ENCODE measurements around the gene MTA3.
"Not testable (repeated sequence)": the region's sequence is repeated elsewhere in the genome, so short reads cannot be mapped to it uniquely, and the experiment has no call there.

The MTA3 gene

DNA sequence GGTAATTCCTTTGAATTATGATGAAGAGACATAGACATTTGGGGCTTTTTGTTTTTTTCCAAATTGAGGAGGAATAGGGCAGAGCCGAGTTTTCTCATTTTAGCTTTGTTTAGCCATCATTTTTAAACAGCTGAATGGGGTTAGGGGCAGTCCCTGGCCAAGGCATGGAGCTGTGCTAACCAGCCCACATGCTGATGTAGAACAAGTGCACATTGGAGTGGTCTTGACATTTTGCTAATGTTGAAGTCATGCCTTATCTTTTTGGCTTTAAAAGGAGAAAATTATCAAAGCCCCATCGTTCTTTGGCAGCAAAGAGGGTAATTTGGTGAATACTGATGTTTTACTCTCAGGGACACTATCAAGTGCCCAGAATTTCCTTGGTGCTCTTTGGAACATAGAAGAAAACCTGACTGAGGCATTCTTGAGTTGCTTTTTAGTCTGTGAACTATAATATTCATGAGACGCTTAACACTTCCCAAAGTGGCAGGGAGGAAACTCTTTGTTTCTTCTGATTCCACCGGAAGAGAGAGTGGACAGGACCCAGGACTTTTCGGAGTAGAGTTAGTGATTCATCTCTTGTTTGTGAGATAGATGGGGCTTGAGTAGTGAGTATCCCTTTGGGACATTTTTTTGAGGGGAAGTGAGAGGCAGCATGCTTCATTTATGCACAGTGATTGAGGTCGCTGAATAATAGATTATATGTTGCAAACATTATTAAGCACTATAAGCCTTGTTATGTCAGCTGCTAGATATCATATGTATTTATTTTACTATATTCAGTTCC is 45.0 kb downstream of the MTA3 start:
- no peak for DNase-seq (ENCODE audit: low read depth)

DNA sequence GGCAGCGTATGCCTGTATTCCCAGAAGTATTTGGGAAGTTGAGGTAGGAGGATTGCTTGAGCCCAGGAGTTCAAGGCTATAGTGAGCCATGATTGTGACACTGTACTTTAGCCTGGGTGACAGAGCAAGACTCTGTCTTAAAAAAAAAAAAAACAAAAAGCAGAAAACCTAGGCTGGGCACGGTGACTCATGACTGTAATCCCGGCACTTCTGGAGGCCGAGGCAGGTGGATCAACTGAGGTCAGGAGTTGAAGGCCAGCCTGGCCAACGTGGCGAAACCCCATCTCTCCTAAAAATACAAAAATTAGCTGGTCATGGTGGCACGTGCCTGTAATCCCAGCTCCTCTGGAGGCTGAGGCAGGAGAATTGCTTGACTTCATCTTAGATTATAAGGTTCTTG is 46.4 kb downstream of the MTA3 start:
- DNase-seq (ENCODE audit: low read depth) = no peak

DNA sequence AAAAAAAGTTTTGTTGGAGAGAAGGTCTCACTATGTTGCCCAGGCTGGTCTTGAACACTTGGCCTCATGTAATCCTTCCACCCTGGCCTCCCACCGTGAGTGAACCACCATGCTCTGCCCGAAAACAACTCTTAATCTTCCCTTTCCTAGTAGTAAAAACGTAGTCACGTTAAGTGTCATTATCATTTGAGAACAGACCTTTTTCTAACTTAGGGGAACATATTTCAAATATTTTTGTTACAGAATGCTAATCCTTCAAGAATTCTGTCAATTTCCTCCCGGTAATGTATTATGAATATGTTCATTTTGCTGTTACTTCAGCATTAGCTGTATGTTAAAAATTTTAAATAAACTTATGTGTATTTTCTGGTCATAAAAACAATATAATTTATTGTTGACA is 49.7 kb downstream of the MTA3 start:
- no peak for DNase-seq (ENCODE audit: low read depth)

DNA sequence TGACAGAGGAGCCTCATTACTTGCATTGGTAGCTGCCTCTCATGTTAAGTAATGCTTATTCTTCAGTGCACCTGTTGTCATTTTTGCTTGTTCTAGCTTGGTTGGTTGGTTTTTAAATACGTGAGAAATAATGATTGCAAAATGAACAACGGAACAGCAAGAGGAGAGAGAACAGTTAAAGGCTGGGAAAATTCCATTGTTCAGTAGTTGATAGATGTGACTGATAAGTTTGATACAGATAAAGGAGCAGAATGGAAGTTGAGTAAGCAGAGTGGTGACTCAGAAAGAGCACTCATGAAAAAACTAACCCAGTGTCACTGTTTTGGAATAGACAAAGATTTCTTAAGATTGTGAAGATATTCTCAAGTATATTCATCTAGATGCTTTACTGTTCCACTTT is 50.5 kb downstream of the MTA3 start:
- no peak for DNase-seq (ENCODE audit: low read depth)

DNA sequence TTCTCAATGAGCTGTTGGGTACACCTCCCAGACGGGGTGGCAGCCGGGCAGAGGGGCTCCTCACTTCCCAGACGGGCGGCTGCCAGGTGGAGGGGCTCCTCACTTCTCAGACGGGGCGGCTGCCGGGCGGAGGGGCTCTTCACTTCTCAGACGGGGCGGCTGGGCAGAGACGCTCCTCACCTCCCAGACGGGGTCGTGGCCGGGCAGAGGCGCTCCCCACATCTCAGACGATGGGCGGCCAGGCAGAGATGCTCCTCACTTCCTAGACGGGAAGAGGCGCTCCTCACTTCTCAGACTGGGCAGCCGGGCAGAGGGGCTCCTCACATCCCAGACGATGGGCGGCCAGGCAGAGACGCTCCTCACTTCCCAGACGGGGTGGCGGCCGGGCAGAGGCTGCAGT is 53.2 kb downstream of the MTA3 start:
- DNase-seq (ENCODE audit: low read depth) = not testable (repeated sequence)

DNA sequence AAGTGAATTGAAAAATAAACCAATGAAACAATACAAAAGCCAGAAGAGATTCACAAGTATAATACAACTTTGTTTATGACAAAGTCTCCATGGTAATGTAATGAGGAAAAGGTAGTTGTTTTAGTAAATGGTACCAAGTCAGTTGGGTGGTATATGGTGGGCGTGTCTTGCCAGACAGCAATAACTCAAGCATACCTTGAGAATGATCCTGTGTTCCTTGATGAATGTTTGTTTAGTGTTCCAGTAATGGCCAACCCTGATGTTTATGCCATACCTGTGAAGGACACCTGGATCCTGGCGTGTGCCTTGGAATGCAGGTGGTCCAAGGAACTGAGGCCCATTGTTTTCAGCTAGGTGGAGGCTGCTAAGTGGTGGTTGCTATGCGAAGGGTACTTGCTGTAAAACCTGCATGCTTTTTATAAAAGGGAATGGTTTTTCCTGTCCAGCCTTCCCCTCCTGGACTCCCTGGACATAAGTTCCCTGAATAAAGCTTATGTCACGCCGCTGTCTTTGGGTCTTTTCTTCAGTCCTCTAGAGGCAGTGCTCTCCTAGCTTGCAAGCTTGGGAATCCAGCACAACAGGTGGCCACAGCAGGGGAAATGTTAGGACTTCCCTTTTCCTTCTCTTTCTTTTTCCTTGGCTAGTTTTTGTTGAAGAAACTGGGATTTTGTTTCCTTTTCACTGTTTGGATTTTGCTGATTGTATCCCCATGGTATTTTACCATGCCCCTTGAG is 54.7 kb downstream of the MTA3 start:
- no peak for DNase-seq (ENCODE audit: low read depth)

DNA sequence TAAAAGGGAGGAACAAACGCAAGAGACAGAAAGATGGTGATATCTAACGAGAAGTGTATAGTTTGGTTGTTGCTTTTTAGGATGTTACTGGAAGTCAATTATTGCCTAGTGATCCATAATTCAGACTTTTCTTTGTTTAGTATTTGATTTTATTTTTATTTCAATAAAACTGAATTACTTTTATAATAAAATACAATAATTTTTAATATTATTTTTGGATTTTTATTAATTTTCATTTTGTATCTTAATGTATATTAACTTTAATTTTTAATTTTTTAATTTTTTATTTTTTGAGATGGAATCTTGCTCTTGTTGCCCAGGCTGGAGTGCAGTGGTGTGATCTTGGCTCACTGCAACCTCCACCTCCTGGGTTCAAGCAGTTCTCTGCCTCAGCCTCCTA is 55.6 kb downstream of the MTA3 start:
- no peak for DNase-seq (ENCODE audit: low read depth)

DNA sequence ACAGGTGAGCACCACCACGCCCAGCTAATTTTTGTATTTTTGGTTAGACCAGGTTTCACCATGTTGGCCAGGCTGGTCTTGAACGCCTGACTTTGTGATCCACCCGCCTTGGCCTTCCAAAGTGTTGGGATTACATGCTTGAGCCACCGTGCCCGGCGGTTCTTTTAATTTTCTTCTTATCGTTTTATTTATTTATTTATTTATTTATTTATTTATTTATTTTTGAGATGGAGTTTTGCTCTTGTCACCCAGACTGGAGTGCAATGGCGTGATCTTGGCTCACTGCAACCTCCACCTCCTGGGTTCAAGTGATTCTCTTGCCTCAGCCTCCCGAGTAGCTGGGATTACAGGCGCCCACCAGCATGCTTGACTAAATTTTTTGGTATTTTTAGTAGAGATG is 59.6 kb downstream of the MTA3 start:
- not testable (repeated sequence) for DNase-seq (ENCODE audit: low read depth)

DNA sequence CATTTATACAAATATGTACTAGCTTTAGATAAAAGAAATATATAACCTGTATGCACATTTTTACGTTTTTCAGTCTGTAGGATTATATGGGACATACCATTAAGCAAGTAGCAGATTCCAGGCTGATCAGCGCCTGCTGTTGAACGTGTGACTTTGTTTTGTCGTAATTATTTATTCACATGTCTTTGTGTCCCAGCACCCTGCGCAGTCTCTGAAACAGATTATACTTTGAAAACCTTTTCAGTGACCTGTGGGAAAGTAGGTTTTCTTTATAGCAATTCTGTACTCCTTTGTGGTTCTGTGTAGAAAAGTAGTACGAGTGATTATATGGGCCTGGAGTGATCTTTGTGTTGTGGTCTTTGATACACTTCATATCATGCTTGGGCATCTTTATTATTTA is 68.5 kb downstream of the MTA3 start:
- DNase-seq (ENCODE audit: low read depth) = no peak

DNA sequence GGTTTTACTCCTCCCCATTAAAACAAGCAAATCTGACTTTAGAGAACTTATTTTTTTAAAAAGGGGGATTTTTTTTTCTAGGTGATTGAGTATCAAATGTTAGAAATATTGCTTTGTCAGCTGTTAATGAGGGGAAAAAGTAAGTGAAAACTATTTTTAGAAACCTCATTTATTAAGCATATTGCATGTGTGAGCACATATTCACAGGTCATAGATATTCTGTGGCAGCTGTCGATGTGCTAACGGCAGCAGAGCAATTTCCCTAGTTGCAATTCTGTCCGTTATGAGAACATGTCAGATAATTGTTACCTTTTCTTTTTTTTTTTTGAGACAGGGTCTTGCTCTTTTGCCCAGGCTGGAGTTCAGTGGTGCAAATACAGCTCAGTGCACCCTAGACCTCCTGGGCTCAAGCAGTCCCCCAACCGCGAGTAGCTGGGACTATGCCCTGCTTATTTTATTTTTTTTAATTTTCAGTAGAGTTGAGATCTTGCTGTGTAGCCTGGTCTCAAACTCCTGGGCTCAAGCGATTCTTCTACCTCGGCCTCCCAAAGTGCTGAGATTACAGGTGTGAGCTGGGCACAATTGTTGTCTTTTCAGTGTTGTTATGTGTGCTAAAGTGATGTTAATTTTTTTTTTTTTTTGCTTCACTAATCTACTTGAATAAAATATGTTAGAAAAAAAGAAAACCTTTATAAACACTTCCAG is 69.8 kb downstream of the MTA3 start:
- no peak for DNase-seq (ENCODE audit: low read depth)

DNA sequence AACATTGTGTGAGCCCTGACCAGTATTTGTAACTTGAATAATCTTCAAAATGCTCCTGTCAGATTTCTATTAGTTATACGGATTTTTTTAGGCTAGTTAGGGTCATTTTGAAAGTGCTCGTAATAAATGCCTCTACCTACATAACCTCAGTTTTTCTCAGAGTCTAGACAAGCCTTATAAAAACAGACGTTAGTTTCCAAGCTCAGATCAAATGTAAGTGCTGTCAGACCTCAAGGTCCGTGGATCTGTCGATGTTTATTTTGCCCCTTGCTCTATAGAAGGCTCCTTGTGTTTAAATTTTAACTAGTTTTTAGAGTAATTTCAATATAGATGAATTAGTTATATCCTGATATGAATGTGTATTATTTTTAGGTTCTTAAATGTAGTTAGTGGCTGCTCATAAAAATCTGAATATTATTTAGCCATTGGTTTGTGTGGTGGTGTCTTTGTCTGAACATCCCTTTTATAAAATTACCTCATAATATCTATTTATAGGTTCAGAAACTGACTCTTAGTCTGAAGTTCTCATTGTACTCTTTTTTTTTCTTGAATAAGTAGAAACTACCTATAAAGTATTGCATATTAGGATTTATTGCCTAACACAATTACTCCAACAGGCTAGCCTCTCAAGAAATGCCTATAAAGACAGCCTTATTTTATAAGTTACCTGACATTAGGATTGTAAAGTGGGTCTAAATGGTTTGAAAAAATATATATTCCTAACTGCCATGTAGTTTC is 71.1 kb downstream of the MTA3 start:
- DNase-seq (ENCODE audit: low read depth) = no peak

DNA sequence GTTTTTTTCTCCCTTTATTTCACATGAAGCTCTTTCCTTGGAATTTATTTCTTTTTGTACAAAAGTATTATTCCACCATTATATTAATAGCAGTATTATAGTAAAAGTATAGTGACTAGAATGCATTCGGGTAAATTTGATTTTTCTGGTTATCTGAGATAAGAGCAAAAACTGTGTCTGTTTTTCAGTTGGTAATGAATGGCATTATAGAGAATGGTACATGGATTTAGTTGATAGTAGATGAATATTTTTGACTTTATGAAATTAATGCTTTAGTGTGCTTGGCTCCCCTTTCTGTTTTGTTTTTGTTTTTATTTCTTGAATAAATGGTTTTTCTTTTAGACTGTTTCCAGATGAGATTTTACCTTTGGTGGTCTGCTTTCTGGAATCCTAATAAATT is 71.8 kb downstream of the MTA3 start:
- DNase-seq (ENCODE audit: low read depth) = no peak

DNA sequence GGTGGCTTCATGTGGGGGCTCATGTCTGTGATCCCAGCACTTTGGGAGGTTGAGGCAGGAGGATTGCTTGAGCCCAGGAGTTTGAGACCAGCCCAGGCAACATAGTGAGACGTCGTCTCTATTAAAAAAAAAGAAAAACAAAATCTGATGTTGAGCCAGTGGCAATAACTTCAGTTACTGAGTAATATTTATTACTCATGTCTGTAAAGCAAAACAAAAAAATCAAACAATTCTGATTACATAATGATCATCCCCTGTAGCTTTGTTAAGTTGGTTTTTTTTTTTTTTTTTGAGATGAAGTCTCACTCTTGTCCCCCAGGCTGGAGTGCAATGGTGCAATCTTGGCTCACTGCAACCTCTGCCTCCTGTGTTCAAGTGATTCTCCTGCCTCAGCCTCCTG is 73.9 kb downstream of the MTA3 start:
- DNase-seq (ENCODE audit: low read depth) = not testable (repeated sequence)

DNA sequence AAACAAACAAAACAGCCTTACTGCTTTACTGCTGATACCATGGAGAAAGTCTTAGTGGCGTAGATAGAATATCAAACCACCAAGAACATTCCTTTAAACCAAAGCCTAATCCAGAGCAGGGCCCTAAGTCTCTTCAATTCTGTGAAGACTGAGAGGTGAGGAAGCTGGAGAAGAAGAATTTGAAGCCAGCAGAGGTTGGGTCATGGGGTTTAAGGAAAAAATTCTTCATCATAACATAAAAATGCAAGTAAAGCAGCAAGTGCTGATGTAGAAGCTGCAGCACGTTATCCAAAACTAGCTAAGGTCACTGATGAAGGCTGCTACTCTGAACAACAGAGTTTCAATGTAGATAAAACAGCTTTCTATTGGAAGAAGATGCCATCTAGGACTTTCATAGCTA is 77.1 kb downstream of the MTA3 start:
- no peak for DNase-seq (ENCODE audit: low read depth)

DNA sequence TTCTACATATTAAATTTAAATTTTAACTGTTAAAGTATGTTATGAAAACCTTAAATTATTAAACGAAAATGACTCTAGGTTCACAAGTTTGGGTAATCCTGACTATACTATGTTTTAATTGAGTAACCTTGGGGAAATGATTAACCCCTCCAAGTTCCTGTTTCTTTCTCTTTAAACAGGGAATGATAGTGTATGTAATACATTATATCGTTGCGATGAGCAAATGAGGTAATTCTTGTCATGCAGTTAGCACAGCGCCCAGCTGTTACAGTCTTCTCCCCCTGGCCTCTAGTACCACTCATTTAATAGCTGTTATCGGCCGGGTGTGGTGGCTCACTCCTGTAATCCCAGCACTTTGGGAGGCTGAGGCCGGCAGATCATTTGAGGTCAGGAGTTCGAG is 80.4 kb downstream of the MTA3 start:
- no peak for DNase-seq (ENCODE audit: low read depth)

DNA sequence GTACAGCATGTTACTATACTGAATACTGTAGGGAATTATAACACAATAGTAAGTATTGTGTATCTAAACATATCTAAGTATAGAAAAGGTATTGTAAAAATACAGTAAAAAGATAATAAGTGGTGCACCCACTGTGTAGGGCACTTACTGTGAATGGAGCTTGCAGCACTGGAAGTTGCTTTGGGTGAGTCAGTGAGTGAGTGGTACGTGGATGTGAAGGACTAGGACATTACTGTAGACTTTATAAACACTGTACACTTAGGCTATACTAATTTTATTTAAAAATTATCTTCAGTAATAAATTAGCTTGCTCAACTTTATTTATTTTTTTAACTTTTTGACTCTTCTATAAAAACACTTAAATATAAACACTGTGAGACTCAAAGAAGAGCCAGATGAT is 82.6 kb downstream of the MTA3 start:
- no peak for DNase-seq (ENCODE audit: low read depth)

DNA sequence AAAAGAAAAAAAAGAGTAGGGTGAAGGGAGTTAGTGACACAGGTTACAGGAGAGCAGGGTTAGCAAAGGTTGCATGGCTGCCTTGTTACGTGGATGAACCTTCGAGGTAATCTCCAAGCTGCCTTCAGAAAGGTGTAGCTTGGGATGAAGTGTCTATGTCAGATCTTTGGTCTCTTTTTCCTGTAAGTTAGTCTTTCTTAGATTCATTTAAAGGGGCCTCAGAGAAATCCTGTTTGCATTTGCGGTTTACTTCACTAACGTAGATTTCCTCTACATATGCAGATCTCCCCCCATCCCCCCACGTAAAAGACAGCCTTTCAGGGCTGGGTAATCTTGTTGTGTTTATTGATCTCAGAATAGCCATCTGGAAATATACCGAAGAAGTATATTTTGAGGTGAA is 83.7 kb downstream of the MTA3 start:
- no peak for DNase-seq (ENCODE audit: low read depth)

DNA sequence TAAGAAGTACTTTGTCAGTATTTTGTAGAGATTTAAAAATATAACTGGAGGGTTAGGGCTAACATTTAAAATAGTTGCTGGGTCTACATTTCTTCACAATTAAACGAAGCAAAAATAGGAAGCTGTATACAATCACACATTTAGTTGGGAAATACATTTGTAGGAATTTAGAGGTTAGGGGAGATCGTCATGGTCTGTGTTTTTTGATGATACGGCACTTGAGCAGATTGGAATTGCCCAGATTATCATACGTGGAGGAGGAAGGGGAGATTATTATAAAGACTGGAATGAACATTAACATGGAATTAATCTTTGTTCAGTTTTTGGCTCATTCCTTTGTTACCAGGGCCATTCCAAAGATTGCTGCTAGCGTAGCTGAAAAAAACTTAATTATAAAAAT is 84.6 kb downstream of the MTA3 start:
- no peak for DNase-seq (ENCODE audit: low read depth)

DNA sequence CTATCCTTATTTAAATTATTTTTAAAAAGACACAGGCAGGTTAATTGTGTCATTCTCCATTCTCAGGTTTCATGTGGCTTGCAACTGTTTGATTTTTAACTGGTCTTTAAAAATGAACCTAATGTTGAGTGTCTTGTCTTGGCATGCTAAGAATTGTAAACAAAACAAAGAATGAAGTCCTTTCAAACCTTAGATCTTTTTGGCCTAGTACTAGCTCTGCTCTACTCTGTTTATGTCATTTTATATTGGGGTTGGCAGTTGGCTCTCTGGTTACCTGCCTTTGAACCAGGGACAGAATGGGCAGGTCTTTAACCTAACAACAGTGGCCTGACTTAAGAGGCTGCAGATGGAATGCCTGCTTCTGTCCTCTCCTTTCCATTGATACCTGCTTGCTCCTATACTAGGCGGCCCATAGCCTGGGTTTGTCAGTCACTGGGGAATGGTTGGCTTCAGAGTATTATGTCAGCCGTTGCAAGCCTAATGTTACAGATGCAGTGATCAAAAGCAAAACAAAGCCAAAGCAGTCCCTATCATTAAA is 85.5 kb downstream of the MTA3 start:
- no peak for DNase-seq (ENCODE audit: low read depth)

DNA sequence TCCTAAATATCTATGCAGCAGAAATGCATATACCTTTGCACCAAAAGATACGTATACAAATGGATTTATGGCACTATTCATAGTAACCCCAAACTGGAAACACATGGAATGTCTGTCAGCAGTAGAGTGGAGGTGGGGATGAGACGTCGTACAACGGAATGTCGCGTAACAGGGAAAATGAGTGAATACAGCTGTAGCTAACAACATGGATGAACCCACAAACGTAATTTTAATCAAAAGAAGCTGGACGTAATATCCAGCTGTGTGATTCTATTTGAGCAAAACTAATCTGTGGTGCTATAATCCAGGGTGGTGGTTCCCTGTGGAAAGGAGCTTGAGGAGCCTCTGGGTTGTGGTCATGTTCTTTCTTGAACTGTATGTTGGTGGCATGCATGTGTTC is 89.9 kb downstream of the MTA3 start:
- no peak for DNase-seq (ENCODE audit: low read depth)

DNA sequence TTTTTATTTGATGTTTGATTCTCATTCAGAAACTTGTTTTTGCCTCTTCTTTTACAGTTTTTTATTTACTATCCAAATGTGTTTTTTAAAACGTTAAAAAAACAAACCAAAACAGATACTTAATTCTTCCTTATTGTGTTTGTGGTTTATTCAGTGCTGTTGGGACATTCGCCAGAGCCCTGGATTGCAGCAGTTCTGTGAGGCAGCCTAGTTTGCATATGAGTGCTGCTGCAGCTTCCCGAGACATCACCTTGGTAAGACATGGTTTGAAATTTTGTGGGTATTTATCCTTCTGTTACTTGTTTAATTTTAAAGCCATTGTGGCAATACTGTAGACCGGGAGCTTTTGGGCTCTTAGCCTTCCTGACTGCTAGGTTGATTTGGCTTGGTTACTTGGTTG is 91.2 kb downstream of the MTA3 start:
- DNase-seq (ENCODE audit: low read depth) = no peak

DNA sequence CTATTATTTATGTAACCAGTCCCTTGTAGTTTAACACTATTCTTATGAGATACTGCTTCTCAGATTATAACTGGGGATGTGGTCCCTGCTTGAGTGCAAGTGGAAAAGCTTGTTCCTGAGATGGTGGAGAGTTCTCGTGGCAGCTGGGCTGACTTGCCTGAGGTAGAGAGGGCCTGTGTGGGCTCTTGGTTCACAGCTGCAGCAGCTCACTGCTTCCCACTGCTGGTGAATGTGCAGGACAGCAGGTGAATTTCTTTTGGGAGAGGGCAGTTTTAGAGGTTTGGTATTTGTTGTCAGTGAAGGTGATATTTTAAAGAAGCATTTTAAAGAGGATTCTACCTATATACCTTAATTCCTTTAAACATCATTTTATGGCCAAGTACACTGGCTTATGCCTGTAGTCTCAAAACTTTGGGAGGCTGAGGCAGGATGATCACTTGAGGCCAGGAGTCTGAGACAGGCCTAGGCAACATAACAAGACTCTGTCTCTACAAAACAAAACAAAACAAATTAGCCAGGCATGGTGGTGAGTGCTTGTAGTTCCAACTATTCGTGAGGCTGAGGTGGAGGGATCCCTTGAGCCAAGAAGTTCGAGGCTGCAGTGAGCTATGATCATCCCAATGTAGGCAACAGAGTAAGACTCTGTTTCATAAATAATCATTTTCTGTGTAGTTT is 94.8 kb downstream of the MTA3 start:
- DNase-seq (ENCODE audit: low read depth) = peak; percentile 36

All from stimulated activated CD8-positive, alpha-beta memory T cell treated with anti-CD3 and anti-CD28 coated beads, Interleukin-12 subunit alpha, Interleukin-12 subunit beta, amount 100 ng/mL, for 1 hour (primary cell).